MV-4-11 (cell line): ENCODE data around the gene ZFP36.

ENCODE experiments used
- DNase-seq: peaks from one replicate; lab custom pipeline; 2025; lab: John Stamatoyannopoulos, UW

ZFP36 gene

DNA sequence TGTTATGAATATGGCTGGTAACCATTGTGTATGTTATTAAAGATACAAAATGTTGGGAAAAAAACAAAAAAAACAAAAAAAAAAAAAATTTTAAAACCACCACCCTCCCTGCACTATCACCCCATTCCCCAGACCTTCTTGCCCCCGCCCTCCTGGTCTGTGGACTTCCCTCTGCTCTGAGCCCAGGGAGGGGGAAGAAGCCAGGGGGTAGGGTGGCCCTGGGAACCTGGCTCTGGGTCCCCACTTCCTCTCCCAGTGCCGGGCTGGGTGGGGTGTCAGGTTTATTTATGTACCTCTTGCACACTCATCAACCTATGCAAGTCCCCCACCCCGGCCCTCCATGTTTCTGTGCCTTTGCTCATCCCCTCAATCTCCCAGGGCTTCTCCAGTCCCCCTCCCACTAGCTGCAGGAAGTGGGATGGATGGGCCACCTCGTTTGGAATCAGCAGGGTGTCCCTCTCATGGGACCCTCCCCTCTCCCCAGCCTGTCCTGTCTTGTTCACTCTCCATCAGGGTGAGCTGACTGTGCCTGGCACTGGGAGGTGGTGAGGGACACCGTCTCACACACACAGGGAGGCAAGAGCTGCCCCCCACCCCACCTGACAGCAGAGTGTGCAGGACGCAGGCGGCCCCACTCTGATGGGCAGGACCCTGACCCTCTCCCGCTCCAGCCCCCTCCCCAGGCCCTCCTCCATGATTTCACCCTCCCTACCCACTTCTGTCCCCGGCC, 21.6 kb upstream of the ZFP36 start:
- DNase-seq, result no peak

DNA sequence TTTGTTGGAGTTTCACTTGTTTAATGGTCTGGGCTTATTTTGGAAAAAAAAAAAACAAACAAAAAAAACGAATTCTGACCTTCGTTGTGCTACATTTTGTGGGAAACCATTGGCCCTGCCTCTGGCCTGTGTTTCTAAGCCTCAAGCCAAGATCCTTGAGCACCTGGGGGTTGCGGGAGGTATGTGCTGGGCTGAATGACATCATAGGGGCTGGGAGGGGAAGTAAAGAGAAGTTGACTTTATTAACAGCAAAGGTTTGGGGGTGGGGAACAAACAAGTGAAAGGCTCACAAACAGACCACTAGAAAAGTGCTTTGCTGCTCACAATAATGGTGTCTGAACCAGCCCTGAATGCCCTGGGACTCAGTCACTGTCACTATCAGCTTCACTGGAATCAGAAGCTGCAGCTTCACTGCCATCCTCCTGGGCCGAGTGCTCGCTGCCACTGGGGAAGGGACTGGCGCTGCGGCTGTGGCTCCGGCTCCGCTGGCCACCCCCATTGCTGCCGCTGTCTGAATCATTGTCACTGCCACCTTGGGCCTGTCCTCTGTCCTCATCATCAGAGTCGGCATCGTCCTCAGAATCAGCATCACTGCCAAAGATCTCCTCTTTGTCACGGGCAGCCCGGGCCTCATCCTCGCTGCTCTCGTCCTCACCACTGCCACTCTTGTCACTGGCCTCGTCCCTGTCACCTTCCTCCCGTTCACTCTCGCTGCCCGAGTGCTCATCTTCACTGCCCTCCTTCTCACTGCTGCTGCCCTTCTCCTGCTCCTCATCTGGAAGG, 20.8 kb upstream of the ZFP36 start:
- no peak for DNase-seq

DNA sequence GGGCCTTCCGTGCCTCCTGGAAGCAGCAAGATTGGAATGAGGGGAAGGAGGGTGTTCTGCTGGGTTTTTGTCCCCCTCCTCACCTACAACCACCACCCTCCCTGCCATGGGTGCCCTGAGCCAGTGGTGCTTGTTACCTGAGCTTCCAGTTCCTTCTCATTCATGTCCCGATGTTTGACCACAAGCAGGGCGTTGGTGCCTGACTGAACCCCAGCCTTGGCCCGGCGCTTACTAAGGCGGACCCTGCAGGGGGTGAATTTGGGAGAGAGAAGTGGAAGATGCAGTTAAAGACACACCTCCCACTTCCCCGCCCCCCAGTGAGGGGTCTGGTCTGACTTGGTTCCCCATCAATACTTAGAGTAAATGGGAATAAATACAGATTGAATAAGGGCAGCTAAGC, 20.1 kb upstream of the ZFP36 start:
- no peak for DNase-seq

DNA sequence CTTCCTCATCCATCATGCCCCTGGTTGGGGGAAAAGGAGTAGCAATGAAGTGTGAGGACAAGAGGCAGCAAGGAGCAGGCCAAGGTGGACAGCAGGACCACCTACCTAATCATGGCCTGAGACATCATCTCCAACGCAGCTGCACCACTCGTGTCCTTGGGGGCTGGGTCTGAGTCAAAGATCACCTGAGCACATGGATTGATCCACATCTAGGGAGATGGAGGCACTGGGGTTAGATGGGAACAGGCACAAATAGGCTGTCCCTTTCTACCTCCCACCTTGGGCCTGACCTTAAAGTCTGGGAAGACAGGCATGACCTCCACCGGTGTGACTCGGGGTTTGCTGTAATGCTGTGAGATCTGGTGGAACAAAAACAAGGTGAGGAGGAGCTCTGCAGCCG, 18.0 kb upstream of the ZFP36 start:
- no peak for DNase-seq

DNA sequence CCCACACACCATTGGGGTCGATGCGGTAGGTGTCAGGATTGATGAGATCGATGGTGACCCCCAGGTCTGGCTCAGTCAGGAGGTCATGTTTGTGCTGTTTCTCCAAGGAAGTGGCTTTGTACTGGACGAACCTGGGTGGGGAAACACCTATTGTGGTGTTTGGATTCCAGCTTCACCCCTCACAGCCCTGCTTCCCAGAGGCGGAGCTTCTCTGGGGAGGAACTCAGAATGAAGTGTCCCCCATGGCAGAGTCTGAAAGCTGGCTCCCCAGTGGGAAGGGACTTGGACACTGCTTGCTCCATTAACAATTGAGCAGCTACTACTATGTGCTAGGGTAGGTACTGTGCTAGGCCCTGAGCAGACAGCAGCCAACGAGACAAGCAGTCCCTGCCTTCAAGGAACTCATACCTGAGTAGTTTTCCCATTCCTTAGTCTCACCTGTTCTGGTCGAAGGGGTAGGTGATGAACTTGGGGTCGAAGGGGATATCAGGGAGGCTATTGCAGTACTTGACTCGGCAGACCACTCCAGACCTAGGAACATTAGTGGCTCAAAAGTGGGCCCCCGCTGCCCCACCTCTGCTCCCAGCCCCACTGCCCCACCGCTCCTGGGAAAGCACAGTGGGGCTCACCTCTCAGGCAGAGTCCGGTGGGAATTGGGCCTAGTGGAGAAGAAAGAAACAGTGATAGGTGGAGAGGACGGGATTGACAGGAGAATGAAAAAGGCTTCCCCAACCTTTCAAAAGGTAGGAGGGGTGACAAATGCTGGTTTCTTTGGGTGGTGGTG, 16.8 kb upstream of the ZFP36 start:
- no peak for DNase-seq

DNA sequence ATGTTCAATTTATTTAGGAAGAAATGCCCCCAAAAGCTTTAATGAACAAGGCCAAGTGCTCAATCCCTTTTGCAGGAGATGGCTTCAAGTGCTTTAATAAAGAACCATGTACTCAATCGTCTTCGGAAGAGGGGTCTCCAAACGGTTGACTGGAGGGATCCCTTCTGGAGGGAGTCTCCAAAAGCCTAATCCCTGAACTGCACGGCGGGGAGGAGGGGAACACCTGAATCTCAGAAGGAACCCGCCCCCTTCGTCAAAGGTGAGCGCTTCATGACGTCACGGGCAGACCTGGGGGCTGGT, 16.2 kb upstream of the ZFP36 start:
- DNase-seq, result no peak

DNA sequence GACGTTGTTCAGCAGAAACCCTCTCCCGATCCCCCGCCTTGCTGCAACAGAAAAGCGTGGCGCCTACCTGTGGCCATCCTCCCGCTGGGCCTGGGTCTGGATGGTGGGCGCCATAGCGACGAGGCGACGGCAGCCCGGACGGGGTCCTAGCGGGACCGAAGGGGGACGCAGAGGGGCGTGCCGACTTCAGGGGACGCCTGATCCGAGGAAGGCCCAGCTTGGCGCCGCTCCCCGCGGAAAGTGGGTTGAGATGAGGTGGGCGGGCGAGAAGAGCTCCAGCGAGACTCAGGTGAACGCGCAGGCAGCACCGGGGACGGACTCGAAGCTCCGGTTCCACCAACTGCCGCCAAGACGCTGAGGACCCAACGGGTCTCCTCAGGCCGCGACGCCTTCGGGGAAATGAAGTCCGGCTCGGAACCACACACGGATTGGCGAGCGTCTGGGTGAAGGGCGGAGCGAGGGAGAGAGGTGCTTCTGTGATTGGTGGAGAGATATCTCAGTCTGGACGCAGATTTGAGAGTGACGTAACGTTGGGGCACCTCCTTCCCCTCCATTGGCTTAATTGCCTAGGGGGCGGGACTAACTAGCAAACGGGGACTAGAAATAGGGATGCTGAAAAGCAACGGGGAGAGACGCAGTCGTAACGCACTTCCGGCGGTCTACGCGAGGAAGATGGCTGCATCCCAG, 15.8 kb upstream of the ZFP36 start, which contains the start of the genes MED29 and PAF1:
Gene MED29 (plus strand): TSS at position 628 of the 687 bp plus-strand sequence. CDS start 45 bp downstream, at position 673.
Gene PAF1 (minus strand): TSS at position 356 of the 687 bp plus-strand sequence. CDS start 242 bp downstream, at position 114.
- peak; percentile 100 for DNase-seq

DNA sequence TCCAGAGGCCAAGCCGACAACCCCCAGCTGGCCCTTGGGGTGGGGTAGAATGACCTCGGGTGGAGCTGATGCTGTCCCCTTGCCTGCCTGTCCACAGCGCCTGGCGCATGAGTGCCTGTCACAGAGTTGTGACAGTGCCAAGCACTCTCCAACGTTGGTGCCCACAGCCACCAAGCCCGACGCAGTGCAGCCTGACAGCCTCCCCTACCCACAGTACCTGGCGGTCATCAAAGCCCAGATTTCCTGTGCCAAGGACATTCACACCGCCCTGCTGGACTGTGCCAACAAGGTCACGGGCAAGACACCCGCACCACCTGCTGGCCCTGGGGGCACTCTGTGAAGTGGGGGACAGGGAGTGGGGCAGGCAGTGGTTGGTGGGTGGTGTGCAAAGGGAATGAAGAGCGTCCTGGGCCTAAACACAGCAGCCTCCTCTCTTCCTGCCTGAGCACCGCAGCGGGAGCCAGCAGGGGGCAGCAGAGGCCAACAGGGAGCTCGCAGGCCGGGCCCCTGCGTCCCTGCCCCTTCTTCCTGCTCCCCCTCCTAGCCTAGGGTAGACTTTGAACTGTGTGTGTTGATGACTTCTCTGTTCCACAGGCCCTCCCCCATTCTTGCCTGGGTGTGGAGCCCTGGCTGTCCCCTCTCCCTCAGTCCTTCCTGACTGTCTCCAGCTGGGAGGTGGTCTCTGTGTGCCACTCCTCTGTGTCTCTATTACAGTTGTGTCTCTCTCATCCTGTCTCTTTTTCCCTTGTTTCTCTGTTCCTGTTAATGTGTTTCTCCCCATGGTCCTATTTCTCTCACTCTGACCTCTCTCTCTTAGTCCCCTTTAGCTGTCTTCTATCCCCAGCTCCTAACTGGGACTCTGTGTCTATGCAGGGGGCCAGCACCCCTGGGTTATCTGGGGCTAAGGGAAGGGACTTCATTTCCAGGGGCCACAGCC, 9.0 kb upstream of the ZFP36 start:
- peak; percentile 94 for DNase-seq

DNA sequence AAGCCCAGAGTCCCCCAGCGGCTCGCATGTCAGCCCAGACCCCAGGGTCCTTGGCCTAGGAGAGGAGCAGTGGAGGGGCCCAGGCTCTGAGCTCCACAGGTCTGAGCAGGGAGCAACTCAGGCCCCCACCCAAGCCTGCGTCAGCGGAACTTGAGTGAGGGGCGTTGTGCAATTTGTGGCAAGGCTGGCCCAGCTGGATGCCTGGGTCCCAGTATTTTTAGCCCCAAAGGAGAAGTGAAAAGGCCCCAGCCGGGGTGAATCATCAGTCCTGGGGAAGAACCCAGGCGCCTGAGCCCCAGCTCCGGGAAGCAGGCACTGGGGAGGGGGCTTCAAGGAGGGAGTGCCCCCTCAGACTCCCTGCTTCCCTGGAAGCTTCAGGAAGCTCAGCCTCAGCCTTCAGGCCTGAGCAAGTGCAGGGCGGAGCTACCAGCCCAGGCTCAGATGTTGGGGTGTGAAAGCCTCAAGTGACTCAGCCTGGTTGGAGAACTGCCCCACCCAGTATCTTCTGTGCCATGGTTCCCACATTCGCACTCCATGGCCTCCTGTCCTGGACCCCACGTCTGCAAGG, 8.3 kb upstream of the ZFP36 start:
- DNase-seq, result peak; percentile 99

DNA sequence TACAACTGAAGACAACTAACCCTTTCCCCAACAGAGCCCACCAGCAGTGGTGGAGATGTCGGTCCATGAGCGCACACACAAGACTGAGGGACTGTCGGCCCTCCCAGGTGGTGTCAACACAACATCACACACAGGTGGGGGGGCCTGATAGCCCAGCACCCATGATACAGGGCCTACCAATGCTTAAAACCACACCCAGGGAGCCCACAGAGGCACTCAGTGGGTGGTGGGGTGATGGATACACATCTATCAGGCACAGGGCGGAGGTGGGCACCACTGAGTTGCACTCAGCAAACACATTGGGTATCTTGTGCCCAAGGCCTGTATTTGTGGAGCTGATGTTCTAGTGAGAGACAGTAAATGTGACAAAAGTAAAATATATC, 7.0 kb upstream of the ZFP36 start:
- DNase-seq, result no peak

DNA sequence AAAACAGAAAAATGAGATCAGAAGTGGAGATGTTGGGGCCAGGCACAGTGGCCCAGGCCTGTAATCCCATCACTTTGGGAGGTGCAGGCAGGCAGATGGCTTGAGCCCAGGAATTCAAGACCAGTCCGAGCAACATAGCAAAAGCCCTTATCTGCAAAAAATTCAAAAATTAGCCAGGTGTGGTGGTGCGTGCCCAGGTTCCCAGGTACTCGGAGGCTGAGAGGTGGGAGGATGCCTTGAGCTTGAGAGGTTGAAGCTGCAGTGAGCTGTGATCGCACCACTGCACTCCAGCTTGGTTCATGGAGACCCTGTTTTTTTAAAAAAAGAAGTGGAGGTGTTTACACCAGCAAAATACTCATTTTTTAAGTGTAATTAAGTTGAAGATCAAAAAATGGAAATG, 6.6 kb upstream of the ZFP36 start:
- no peak for DNase-seq

DNA sequence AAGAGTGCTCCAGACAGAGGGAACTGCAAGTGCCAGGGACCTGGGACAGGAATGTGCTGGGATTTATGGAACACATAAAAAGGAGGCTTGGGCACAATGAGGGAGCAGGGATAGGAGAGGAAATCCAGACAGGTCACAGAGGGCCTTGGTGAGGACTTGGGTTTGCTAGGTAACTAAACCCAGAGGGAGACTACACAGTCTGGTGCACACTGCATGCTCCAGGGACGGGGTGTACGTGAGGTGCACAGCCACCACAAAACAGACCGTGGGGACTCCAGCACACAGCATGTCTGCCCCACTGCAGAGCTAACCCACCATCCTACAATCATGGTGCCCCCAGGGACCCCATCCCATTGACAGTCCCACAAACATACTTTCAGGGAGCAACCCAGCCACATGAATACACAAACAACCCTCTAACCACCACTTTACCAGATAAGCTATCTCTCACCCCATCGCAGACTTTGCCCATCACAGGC, 5.5 kb upstream of the ZFP36 start:
- no peak for DNase-seq

DNA sequence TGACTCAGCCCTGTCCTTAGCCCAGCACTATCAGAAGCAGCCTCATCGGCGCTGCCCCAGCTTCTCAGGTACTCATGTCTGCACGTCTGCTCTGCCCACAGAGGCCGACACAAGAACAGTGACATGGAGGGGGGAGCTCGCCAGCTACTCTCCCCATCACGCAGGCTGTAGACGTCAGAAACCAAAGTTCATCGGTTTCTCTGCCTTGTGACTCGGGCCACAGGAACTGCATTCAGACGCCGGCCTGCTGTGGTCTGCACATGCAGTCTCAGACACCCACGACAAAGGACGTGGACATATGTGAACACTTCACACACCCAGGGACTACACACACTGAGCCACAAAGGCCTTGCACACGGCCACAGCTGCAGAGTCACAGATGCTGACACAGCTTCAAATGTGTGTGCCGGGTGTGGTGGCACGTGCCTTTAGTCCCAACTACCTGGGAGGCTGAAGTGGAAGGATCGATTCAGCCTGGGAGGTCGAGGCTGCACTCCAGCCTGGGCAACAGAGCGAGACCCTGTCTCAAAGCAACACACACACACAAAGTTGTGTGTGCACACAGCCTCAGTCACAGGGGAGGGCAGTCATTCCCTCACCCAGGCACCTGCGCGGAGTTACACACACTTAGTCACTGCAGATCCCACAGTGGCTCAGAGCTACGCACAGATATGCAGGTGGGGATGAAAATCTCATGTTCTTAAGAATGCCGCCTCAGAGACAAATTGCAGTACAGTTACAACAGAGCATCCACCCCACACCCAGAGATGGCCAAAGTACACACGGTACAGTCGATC, 4.9 kb upstream of the ZFP36 start:
- DNase-seq, result peak; percentile 62

DNA sequence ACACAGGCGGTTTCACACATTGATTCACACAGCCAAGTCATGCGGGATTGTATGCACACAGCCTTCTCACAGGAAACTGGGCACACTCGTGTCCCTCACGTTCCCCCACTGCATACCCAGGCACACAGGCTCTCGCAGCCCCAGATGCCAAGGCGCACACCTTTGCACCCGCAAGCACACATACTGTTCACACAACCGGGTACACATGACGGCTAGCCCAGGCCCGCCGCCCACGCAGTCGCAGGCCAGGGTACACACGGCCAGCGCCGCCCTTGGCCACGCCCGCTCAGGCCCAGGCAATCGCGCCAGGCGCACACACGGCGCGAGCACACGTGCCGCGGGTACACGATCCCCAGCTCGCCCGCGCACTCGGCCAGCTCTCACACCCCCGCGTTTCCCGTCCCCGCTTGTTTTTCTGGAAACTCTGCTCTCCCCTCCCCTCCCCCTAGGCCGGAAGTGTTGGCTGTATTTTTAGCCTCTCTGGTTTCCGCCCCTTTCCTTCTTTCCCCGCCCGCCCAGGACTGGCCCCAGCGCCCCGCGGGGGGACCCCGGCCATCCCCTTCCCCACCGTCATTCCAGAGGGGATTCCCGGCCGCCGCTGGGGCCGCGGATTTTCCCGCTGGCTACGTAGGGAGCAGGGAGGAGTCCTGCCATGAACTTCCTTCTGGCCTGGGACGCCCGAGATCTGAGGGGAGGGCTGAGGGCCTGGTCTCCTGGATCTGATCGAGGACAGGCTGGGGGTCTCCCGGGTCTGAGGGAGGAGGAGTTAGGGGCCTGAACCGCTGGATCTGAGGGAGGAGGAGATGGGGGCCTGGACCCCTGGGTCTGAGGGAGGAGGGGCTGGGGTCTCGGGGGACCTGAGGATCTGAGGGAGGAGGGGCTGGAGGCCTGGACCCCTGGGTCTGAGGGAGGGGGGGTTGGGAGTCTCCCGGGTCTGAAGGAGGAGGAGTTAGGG, 4.0 kb upstream of the ZFP36 start:
- peak; percentile 95 for DNase-seq

DNA sequence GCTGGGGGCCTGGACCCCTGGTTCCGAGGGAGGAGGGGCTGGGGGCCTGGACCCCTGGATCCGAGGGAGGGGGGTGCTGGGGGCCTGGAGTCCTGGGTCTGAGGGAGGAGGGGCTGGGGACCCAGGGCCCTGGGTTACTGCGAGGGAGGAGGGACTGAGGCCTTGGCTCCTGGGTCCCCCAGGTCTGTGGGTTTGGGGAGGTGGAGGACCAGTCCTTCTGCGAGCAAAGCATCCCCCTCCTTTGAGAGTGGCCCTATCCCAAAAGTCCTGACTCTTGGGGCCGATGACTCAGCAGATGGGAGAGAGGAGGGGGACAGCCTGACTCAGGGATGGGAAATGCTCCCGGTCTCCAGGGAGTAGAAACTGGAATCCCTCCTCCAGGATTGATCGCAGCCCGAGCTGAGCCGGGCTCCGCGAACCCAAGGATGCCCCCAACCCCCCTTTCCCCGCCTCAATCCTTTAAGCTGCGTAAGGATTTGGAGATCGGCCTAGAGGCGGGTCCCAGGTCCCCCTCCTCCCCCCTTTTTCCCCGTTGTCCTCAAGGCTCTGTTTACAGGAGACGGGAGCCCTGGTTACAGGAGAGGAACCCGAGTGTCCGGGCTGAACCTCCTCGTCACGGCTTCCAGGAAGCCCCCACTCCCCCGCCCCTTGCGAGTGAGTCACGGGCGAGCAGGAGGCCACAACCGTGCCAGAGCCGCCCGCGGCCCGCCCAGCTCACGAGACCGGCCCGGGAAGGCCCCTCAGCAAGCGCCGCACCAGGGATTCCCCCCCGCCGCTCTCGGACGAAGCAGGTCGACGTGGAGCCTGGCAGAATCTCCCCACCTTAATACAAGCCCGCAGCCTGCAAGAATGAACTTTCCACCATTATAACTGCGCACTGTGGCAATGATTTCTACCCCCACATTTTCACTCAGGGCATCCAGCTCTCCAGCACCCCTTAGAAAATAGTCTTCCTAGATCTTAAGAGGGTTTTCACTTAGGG, 3.0 kb upstream of the ZFP36 start:
- DNase-seq, result peak; percentile 98

DNA sequence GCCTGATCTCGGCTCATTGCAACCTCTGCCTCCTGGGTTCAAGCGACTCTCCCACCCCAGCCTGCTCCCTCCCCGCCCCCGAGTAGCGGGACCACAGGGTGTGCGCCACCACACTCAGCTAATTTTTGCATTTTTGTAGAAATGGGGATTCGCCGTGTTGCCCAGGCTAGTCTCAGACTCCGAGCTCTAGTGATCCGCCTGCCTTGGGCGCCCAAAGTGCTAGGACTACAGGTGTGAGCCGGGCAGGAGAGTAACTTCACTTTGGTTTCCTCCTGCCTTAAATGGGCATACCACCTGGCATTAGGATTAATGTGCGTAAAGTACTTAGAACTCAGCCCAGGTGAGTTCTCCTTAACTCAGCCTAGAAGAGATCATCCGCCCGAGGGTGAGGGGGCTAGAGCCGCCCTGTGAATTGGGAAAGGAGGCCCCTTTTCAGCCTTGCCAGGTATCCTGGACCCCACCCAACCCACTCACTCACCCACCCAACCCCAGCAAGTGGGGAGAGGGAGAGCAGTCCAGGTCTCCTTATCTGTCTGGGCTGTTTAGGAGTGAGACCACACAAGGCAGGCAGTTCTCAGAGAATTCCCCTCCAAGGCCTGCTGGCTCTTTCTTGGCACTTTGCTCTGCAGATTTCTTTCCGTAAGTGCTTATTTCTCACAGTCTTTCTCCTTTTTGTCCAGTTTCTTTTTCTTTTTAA, 1.2 kb upstream of the ZFP36 start:
- DNase-seq, result no peak
